SU-DHL-6 (cell line): Measurements from ENCODE around the gene KLHDC8B.

Source experiments
- EZH2phosphoT487 ChIP-seq: fragments of 200-600 bp; sonication (generic), shearing (Covaris generic); conservative IDR thresholded peaks from 2 replicates; pipeline ENCODE4 v1.6.1; 2018; ENCODE audit warnings: mild to moderate bottlenecking, antibody characterized with exemption, low read length, moderate library complexity, mixed read lengths
- TF ChIP-seq, protein P1 (sequence below): fragments of 200-600 bp; sonication (generic); IDR thresholded peaks from one replicate; pipeline ENCODE4 v1.5.1; 2017; ENCODE audit warnings: antibody characterized with exemption, mild to moderate bottlenecking, low read length, moderate library complexity; ENCODE audit not compliant: insufficient read depth, poor library complexity, severe bottlenecking

GRCh38 chr3:49132073-49132436, 39.3 kb upstream of the KLHDC8B start:
- TF ChIP-seq, protein P1, sequence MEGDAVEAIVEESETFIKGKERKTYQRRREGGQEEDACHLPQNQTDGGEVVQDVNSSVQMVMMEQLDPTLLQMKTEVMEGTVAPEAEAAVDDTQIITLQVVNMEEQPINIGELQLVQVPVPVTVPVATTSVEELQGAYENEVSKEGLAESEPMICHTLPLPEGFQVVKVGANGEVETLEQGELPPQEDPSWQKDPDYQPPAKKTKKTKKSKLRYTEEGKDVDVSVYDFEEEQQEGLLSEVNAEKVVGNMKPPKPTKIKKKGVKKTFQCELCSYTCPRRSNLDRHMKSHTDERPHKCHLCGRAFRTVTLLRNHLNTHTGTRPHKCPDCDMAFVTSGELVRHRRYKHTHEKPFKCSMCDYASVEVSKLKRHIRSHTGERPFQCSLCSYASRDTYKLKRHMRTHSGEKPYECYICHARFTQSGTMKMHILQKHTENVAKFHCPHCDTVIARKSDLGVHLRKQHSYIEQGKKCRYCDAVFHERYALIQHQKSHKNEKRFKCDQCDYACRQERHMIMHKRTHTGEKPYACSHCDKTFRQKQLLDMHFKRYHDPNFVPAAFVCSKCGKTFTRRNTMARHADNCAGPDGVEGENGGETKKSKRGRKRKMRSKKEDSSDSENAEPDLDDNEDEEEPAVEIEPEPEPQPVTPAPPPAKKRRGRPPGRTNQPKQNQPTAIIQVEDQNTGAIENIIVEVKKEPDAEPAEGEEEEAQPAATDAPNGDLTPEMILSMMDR = no peak
- no peak for TF ChIP-seq EZH2phosphoT487
